ENCODE results near the gene GRIFIN.

GRIFIN gene

DNA sequence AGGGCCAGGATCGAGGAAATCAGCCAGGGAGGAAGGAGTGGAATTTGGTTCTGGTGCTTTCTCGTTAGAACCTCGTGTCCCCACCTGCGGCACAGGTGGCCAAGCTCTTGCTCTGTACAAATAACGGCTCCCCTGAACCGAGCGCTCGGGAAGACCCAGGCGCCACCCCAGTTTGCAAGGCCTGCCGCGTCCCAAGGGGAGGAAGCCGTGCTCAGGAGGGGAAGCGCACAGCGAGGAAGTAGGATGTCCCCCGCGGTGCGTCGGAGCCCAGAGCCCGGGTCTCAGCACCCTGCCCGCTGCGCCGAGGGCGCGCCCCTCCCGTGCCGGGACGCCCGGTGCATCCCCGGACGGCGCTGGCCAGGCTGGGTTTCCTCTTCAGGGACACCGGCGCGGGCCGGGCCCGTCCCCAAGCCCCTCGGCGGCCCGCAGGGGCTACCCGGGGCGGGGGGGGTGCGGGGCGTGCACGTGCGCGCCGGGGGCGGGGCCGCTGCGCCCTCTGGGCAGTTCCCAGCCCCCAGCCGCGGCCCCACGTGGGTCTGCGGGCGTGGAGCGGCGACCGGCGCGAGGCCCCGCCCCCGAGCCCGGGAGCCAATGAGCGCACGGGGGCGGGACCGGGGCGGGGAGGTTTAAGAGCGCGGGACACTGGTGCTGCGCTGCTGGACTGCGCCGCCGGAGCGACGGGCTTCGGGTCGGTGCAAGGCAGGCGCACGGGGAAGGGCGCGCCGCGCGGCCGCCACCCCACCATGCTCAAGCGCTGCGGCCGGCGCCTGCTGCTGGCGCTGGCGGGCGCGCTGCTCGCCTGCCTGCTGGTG lies 43.1 kb upstream of the GRIFIN start, which contains the start of gene LFNG:
LFNG (plus strand) TSS at position 656 of the 812 bp plus-strand sequence; CDS start at position 744, 88 bp downstream.
- Histone ChIP-seq H3K4me1 (ENCODE audit: control insufficient read depth, insufficient read depth, low read length, poor library complexity, severe bottlenecking) (peaks cover 52% of the 10 kb centered on the region), H3K4me3 (ENCODE audit: extremely low read depth, insufficient read depth, low read length, poor library complexity, severe bottlenecking) (peak within 1 kb of the TSS; percentile 58), H3K36me3 (ENCODE audit: control insufficient read depth, insufficient read depth, low read length) (no peaks in the 10 kb centered on the region), H3K27ac (ENCODE audit: low read depth, low read length, severe bottlenecking) (no peak within 1 kb of the TSS), H3K9me3 (ENCODE audit: control insufficient read depth, low read length) (no peaks in the 10 kb centered on the region)
- WGBS, 2 experiments (ENCODE audit: insufficient coverage in 2 of 2): 0% methylated on average over 58 to 67 of the region's 95 CpGs

DNA sequence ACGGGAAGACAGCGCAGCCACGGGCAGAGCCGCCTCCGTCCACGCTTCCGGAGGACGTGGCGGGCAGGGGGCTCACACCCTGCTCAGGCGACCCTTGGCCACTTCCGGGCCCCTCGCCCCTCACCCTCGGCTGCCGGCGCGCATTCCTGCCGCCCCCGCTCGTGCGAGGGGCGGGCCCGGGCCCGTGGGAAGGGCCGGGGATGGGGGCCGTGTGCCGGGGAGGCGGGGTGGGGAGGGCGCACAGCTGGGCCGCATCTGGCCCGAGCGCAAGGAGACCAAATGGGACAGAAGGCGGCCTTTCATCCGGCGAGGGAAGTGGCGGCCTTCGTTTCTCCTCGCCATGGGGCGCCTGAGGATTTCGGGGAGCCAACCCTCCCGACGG lies 42.5 kb upstream of the GRIFIN start:
- H3K4me3 ChIP-seq (ENCODE audit: extremely low read depth, insufficient read depth, low read length, poor library complexity, severe bottlenecking): peak overlapping the region; percentile 39
- H3K36me3 ChIP-seq (ENCODE audit: control insufficient read depth, insufficient read depth, low read length): no peaks in the 10 kb centered on the region
- H3K9me3 ChIP-seq (ENCODE audit: control insufficient read depth, low read length): no peaks in the 10 kb centered on the region
- WGBS, 2 experiments (ENCODE audit: insufficient coverage in 2 of 2): 1 to 3% methylated on average over 22 to 33 of the region's 41 CpGs
- no peak overlapping the region for H3K27ac ChIP-seq (ENCODE audit: low read depth, low read length, severe bottlenecking)
- H3K4me1 ChIP-seq (ENCODE audit: control insufficient read depth, insufficient read depth, low read length, poor library complexity, severe bottlenecking): peaks cover 48% of the 10 kb centered on the region

DNA sequence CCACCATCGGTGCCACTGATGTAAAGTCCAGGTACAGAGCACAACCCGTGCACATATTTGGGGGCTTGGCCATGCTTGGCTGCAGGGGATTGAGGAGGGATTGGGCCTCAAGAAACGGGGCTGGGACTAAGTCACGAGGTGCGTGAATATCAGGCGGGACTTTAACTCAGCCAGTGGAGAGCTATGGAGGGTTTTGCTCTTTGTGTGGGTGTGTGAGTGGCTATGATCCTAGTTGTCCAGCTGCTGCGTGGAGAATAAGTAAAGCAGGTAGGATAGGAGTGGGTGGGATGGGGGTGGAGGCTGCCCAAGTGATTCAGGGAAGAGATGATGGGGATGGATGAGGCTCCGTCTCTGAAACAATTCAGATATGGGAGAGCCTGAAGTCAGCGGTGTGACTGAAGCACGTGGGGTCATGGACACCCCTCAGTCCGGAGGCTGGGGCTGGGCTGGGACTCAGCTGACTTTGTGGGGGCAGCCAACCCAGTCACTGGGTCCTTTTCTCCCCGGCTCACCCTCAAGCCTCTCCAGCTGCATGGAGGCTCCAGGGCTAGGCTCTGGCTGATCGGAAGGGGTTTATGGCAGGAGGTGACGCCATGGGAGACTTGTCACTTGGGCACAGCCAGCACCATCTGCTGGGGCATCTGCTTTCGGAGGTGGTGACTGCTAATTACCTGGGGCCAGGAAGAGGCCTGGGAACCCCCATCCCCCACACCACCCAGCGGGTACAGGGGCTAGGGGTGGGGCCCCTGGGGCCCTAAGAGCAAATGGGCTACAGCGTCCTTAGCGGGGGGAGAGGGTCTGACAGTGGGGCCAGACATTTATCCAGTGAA lies 41.7 kb upstream of the GRIFIN start:
- H3K36me3 ChIP-seq (ENCODE audit: control insufficient read depth, insufficient read depth, low read length): no peaks in the 10 kb centered on the region
- H3K4me1 ChIP-seq (ENCODE audit: control insufficient read depth, insufficient read depth, low read length, poor library complexity, severe bottlenecking): peaks cover 40% of the 10 kb centered on the region
- no peak overlapping the region for H3K27ac ChIP-seq (ENCODE audit: low read depth, low read length, severe bottlenecking)
- no peak overlapping the region for H3K4me3 ChIP-seq (ENCODE audit: extremely low read depth, insufficient read depth, low read length, poor library complexity, severe bottlenecking)
- no peaks in the 10 kb centered on the region for H3K9me3 ChIP-seq (ENCODE audit: control insufficient read depth, low read length)
- WGBS, 2 experiments (ENCODE audit: insufficient coverage in 2 of 2): 43 to 44% methylated on average over 11 to 16 of the region's 18 CpGs

DNA sequence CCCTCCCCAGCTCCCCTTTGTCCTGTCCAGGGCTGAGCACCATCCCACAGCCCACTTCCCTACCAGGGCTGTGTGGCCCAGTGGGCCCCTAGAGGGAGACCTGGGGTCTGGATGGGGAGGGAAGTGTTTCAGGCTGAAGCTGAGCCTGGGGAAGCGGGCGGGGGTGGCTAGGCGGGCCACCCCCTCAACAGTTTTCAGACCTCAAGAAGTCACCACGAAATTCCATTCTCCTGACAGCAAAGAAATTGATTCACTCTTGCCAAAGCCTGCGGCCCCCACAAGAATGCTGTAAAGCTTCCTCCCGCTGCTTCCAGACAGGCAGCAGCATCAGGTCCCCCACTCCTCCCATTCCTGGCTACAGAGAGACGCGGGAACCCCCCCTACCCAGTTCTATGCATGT lies 40.8 kb upstream of the GRIFIN start:
- WGBS, 2 experiments (ENCODE audit: insufficient coverage in 2 of 2): 25 to 33% methylated on average over 5 of the region's 8 CpGs
- Histone ChIP-seq H3K4me3 (ENCODE audit: extremely low read depth, insufficient read depth, low read length, poor library complexity, severe bottlenecking) (no peak overlapping the region), H3K36me3 (ENCODE audit: control insufficient read depth, insufficient read depth, low read length) (no peaks in the 10 kb centered on the region), H3K9me3 (ENCODE audit: control insufficient read depth, low read length) (no peaks in the 10 kb centered on the region), H3K4me1 (ENCODE audit: control insufficient read depth, insufficient read depth, low read length, poor library complexity, severe bottlenecking) (peaks cover 34% of the 10 kb centered on the region), H3K27ac (ENCODE audit: low read depth, low read length, severe bottlenecking) (peak overlapping the region; percentile 54)

DNA sequence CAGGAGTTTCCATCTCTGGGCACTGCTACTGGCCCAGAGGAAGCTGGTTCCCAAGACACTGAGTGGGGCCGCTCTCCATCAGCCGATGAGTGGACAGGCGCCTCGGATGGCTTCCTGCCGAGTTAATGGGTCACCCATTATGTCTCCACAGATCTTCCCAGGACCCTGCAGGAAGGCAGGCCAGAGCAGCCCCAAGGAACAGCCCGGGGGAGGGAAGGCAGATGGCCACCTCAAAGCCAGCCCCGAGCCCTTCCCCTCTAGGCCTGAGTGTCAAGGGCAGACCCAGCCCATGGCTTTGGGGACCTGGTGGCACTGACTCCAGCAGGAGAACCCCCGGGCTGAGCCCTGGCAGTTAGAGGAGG lies 40.0 kb upstream of the GRIFIN start:
- Histone ChIP-seq H3K27ac (ENCODE audit: low read depth, low read length, severe bottlenecking) (no peak overlapping the region), H3K4me3 (ENCODE audit: extremely low read depth, insufficient read depth, low read length, poor library complexity, severe bottlenecking) (no peak overlapping the region), H3K36me3 (ENCODE audit: control insufficient read depth, insufficient read depth, low read length) (no peaks in the 10 kb centered on the region), H3K4me1 (ENCODE audit: control insufficient read depth, insufficient read depth, low read length, poor library complexity, severe bottlenecking) (peaks cover 38% of the 10 kb centered on the region), H3K9me3 (ENCODE audit: control insufficient read depth, low read length) (no peaks in the 10 kb centered on the region)
- 89 to 91% methylated on average over 7 to 8 of the region's 8 CpGs for WGBS, 2 experiments (ENCODE audit: insufficient coverage in 2 of 2)

DNA sequence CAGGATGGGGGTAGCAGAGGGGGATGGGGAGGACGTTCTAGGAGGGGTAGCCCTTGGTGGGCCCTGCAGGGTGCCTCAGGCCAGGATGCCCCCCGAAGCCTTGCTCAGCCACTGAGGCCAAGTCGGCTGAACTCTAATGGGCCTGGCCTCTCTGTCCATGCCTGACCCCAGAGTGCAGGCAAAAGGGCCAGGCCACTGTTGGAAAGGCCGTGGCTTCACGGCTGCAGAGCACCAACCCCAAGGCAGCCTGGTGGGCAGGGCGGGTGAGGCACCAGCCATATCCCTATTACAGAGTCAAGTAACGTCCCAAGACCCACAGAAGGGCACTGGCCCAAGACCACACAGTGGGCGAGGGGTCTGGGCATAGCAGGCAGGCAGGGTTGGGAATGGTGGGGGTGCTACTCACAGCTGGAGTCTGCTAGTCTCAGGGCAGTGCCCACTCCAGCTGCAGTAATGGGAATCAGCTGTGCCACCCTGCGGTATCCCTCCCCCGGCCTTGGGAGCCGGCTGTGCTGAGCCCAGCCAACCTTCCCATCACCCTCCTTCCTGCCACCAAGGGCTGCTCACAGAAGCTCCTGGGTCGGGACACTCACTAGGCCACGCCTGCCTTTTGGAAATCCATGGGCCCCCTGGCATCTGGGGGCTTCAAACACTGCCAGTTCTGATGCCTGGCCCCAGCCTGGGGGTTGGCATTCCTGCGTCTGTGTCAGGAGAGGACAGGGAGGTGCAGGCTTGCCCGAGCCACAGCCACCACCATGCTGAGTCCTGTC lies 39.4 kb upstream of the GRIFIN start:
- Histone ChIP-seq H3K36me3 (ENCODE audit: control insufficient read depth, insufficient read depth, low read length) (no peaks in the 10 kb centered on the region), H3K27ac (ENCODE audit: low read depth, low read length, severe bottlenecking) (no peak overlapping the region), H3K4me3 (ENCODE audit: extremely low read depth, insufficient read depth, low read length, poor library complexity, severe bottlenecking) (no peak overlapping the region), H3K9me3 (ENCODE audit: control insufficient read depth, low read length) (no peaks in the 10 kb centered on the region), H3K4me1 (ENCODE audit: control insufficient read depth, insufficient read depth, low read length, poor library complexity, severe bottlenecking) (peaks cover 42% of the 10 kb centered on the region)
- 90 to 95% methylated on average over 13 to 14 of the region's 15 CpGs for WGBS, 2 experiments (ENCODE audit: insufficient coverage in 2 of 2)

DNA sequence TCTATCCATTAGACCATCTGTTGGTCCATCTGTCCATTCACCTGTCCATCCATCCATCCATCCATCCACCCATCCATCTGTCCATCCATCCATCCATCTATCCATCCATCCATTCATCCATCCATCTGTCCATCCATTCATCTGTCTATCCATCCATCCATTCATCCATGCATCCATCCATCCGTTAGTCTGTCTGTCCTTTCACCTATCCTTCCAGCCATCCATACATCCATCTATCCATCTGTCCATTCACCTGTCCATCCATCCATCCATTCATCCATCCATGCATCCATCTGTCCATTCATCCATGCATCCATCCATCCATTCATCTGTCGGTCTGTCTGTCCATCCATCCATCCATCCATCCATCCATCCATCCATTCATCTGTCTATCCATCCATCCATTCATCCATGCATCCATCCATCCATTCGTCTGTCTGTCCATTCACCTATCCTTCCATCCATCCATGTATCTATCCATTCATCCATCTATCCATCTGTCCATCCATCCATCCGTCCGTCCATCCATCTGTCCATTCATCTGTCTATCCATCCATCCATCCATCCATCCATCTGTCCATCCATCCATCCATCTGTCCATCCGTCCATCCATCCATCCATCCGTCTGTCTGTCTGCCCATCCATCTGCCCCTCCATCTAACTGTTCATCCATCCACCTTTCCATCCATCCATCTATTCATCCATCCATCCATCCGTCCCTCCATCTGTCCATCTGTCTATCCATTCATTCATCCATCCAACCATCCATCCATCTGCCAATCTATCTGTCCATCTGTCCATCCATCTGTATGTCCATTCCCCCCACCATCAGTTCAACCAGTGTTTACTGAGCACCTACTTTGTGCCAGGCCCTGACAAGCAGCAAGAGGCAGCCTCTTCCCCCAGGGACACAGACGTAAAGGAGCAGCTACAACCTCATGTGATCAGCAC lies 38.5 kb upstream of the GRIFIN start:
- Histone ChIP-seq H3K4me3 (ENCODE audit: extremely low read depth, insufficient read depth, low read length, poor library complexity, severe bottlenecking) (no peak overlapping the region), H3K4me1 (ENCODE audit: control insufficient read depth, insufficient read depth, low read length, poor library complexity, severe bottlenecking) (peaks cover 42% of the 10 kb centered on the region), H3K27ac (ENCODE audit: low read depth, low read length, severe bottlenecking) (no peak overlapping the region), H3K36me3 (ENCODE audit: control insufficient read depth, insufficient read depth, low read length) (no peaks in the 10 kb centered on the region), H3K9me3 (ENCODE audit: control insufficient read depth, low read length) (no peaks in the 10 kb centered on the region)
- 94 to 96% methylated on average over 8 to 9 of the region's 9 CpGs for WGBS, 2 experiments (ENCODE audit: insufficient coverage in 2 of 2)

DNA sequence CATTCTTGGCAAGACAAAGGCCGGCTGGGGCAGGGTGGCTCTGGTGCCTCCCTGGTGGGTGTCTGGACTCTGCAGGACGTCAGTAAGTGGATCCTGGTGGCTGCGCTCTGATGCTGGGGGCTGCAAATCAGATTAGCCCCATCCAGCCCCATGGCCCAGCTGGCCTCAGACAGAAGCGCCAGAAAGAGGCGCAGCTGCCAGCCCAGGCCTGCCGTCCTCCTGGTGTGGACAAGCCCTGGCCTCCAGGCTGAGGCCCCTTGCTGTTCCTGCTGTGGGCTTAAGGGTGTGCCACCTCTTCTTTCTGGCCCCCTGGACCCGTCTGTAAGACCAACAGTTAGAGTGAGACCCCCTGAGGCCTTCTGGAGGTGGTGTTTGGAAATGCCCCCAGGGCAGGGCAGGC lies 37.5 kb upstream of the GRIFIN start:
- Histone ChIP-seq H3K27ac (ENCODE audit: low read depth, low read length, severe bottlenecking) (no peak overlapping the region), H3K4me1 (ENCODE audit: control insufficient read depth, insufficient read depth, low read length, poor library complexity, severe bottlenecking) (peaks cover 50% of the 10 kb centered on the region), H3K36me3 (ENCODE audit: control insufficient read depth, insufficient read depth, low read length) (no peaks in the 10 kb centered on the region), H3K9me3 (ENCODE audit: control insufficient read depth, low read length) (no peaks in the 10 kb centered on the region), H3K4me3 (ENCODE audit: extremely low read depth, insufficient read depth, low read length, poor library complexity, severe bottlenecking) (no peak overlapping the region)
- WGBS, 2 experiments (ENCODE audit: insufficient coverage in 2 of 2): 88 to 92% methylated on average over 6 to 7 of the region's 7 CpGs

DNA sequence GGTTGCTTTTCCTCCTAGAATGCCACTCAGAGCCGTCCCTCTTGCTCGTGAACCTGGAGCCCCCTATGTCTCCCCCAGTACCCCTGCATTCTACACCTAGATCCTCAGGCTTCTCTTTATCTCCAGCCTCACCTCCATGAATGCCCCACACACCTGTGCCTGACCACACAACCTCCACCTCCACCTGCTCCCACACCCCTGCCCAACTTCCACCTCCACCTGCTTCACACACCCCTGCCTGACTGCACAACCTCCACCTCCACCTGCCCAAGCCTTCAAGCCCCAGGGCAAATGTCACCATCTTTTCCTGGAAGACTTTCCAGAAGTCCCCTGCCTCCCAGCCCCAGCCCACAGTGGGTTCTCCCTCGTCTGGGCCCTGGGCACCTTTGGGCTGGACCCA lies 36.5 kb upstream of the GRIFIN start:
- Histone ChIP-seq H3K9me3 (ENCODE audit: control insufficient read depth, low read length) (no peaks in the 10 kb centered on the region), H3K36me3 (ENCODE audit: control insufficient read depth, insufficient read depth, low read length) (no peaks in the 10 kb centered on the region), H3K4me3 (ENCODE audit: extremely low read depth, insufficient read depth, low read length, poor library complexity, severe bottlenecking) (no peak overlapping the region), H3K4me1 (ENCODE audit: control insufficient read depth, insufficient read depth, low read length, poor library complexity, severe bottlenecking) (peaks cover 48% of the 10 kb centered on the region), H3K27ac (ENCODE audit: low read depth, low read length, severe bottlenecking) (no peak overlapping the region)
- 89 to 92% methylated on average over 3 of the region's 3 CpGs for WGBS, 2 experiments (ENCODE audit: insufficient coverage in 2 of 2)

Data from mesodermal cell (in vitro differentiated cells).